H9 (cell line): ENCODE data around the gene BPIFB2. TPM values are rescaled to one million over a fixed set of nuclear protein-coding genes. Genes with fewer than 3 reads are reported as not detected.

Experiments
- DNase-seq: peaks from one replicate; pipeline ENCODE4 v3.0.0-alpha.2; 2017
- H2AFZ ChIP-seq: one replicate; pipeline ENCODE4 v1.6.1; 2013; ENCODE audit warnings: mild to moderate bottlenecking, low read length, control low read depth, moderate library complexity
- H2AK5ac ChIP-seq: 2 replicates; pipeline ENCODE4 v1.6.1; 2013; ENCODE audit warnings: low read length, control low read depth, mixed read lengths; ENCODE audit not compliant: insufficient read length
- H2BK120ac ChIP-seq: one replicate; pipeline ENCODE4 v1.6.1; 2013; ENCODE audit warnings: low read depth, mild to moderate bottlenecking, low read length, control low read depth, inconsistent platforms; ENCODE audit not compliant: poor library complexity, severe bottlenecking
- H2BK12ac ChIP-seq: 2 replicates; pipeline ENCODE4 v1.6.1; 2013; ENCODE audit warnings: low read length, control low read depth, mixed read lengths, low read depth; ENCODE audit not compliant: insufficient read length
- H2BK15ac ChIP-seq: 2 replicates; pipeline ENCODE4 v1.6.1; 2013; ENCODE audit warnings: low read depth, low read length, control low read depth
- H2BK20ac ChIP-seq: one replicate; pipeline ENCODE4 v1.6.1; 2013; ENCODE audit warnings: low read depth, mild to moderate bottlenecking, low read length, control low read depth, inconsistent platforms; ENCODE audit not compliant: poor library complexity, severe bottlenecking
- H2BK5ac ChIP-seq: 2 replicates; pipeline ENCODE4 v1.6.1; 2013; ENCODE audit warnings: low read length, control low read depth, mixed read lengths; ENCODE audit not compliant: insufficient read length
- H3K14ac ChIP-seq: 2 replicates; pipeline ENCODE4 v1.6.1; 2013; ENCODE audit warnings: low read length, control low read depth; ENCODE audit not compliant: insufficient read depth
- H3K18ac ChIP-seq: 2 replicates; pipeline ENCODE4 v1.6.1; 2013; ENCODE audit warnings: low read depth, mild to moderate bottlenecking, mixed read lengths, low read length, control low read depth; ENCODE audit not compliant: insufficient read length
- H3K23ac ChIP-seq: 2 replicates; pipeline ENCODE4 v1.6.1; 2013; ENCODE audit warnings: low read length, control low read depth, mixed read lengths, low read depth; ENCODE audit not compliant: insufficient read length
- H3K23me2 ChIP-seq: 2 replicates; pipeline ENCODE4 v1.6.1; 2013; ENCODE audit warnings: low read depth, mild to moderate bottlenecking, mixed read lengths, low read length, control low read depth; ENCODE audit not compliant: insufficient read length, poor library complexity, severe bottlenecking
- H3K27ac ChIP-seq: 2 replicates; pipeline ENCODE4 v1.5.1; 2013; ENCODE audit warnings: low read length, control low read depth, mixed read lengths, low read depth; ENCODE audit not compliant: insufficient read length
- H3K27me3 ChIP-seq: 2 replicates; pipeline ENCODE4 v1.6.1; 2013; ENCODE audit warnings: low read length, control low read depth, inconsistent platforms; ENCODE audit not compliant: insufficient read depth
- H3K4ac ChIP-seq: 2 replicates; pipeline ENCODE4 v1.6.1; 2013; ENCODE audit warnings: low read depth, mild to moderate bottlenecking, control low read depth, inconsistent platforms, low read length, moderate library complexity
- H3K4me1 ChIP-seq: 2 replicates; pipeline ENCODE4 v1.6.1; 2013; ENCODE audit warnings: low read length, control low read depth, inconsistent platforms; ENCODE audit not compliant: insufficient read depth
- H3K4me2 ChIP-seq: 2 replicates; pipeline ENCODE4 v1.6.1; 2013; ENCODE audit warnings: low read length, control low read depth, mixed read lengths; ENCODE audit not compliant: insufficient read length, insufficient read depth
- H3K56ac ChIP-seq: 2 replicates; pipeline ENCODE4 v1.6.1; 2013; ENCODE audit warnings: low read depth, mild to moderate bottlenecking, mixed read lengths, low read length, control low read depth; ENCODE audit not compliant: insufficient read length
- H3K79me1 ChIP-seq: 2 replicates; pipeline ENCODE4 v1.6.1; 2013; ENCODE audit warnings: low read depth, mild to moderate bottlenecking, moderate library complexity, low read length, control low read depth, inconsistent platforms; ENCODE audit not compliant: insufficient read depth, poor library complexity, severe bottlenecking
- H3K79me2 ChIP-seq: 2 replicates; pipeline ENCODE4 v1.6.1; 2013; ENCODE audit warnings: low read length, control low read depth, inconsistent platforms; ENCODE audit not compliant: insufficient read depth
- H3K9ac ChIP-seq: 2 replicates; pipeline ENCODE4 v1.6.1; 2013; ENCODE audit warnings: low read length, control low read depth, mixed read lengths; ENCODE audit not compliant: insufficient read length; ENCODE audit errors: extremely low read depth
- H3K9me3 ChIP-seq: one replicate; pipeline ENCODE4 v1.6.1; 2013; ENCODE audit warnings: low read depth, low read length, inconsistent platforms; ENCODE audit not compliant: control insufficient read depth
- H3T11ph ChIP-seq: one replicate; pipeline ENCODE4 v1.6.1; 2013; ENCODE audit warnings: mild to moderate bottlenecking, low read length, control low read depth, inconsistent platforms
- H4K20me1 ChIP-seq: one replicate; pipeline ENCODE4 v1.6.1; 2013; ENCODE audit not compliant: control insufficient read depth, insufficient read length, insufficient read depth
- H4K5ac ChIP-seq: 2 replicates; pipeline ENCODE4 v1.6.1; 2013; ENCODE audit warnings: low read depth, mild to moderate bottlenecking, mixed read lengths, low read length, control low read depth; ENCODE audit not compliant: insufficient read length
- H4K8ac ChIP-seq: replicated peaks from 2 replicates; pipeline ENCODE4 v1.6.1; 2013; ENCODE audit warnings: low read length, control low read depth, mixed read lengths, low read depth; ENCODE audit not compliant: insufficient read length
- H4K91ac ChIP-seq: 2 replicates; pipeline ENCODE4 v1.6.1; 2013; ENCODE audit warnings: low read depth, mild to moderate bottlenecking, moderate library complexity, mixed read lengths, low read length, control low read depth; ENCODE audit not compliant: insufficient read length
- H3K27ac Mint-ChIP-seq, 3 experiments: 2 replicates in 2 of 3; 3 replicates in 1 of 3; pipeline ENCODE4 v1.8.0; 2020 to 2021; ENCODE audit warnings: mixed read lengths in 3 of 3, mild to moderate bottlenecking in 1 of 3, moderate library complexity in 1 of 3
- H3K27me3 Mint-ChIP-seq: 2 replicates; pipeline ENCODE4 v1.8.0; 2021; ENCODE audit warnings: low read depth, mild to moderate bottlenecking, moderate library complexity, mixed read lengths
- H3K36me3 Mint-ChIP-seq, 3 experiments: 2 replicates in 2 of 3; 3 replicates in 1 of 3; pipeline ENCODE4 v1.8.0; 2020 to 2021; ENCODE audit warnings: low read depth in 3 of 3, mixed read lengths in 3 of 3; ENCODE audit not compliant: insufficient read depth in 1 of 3
- H3K4me1 Mint-ChIP-seq, 2 experiments: 2 replicates each; pipeline ENCODE4 v1.8.0; 2020; ENCODE audit warnings: mixed read lengths in 2 of 2
- H3K4me3 Mint-ChIP-seq, 2 experiments: 2 replicates in 1 of 2; 3 replicates in 1 of 2; pipeline ENCODE4 v1.8.0; 2020 to 2021; ENCODE audit warnings: mild to moderate bottlenecking in 2 of 2, mixed read lengths in 2 of 2, moderate library complexity in 1 of 2
- H3K9me3 Mint-ChIP-seq, 2 experiments: 2 replicates in 1 of 2; 3 replicates in 1 of 2; pipeline ENCODE4 v1.8.0; 2020; ENCODE audit warnings: mild to moderate bottlenecking in 2 of 2, mixed read lengths in 2 of 2, moderate library complexity in 1 of 2
- WGBS: extraction: QIAGEN DNeasy Blood & Tissue Kit; methylation state at CpG from one replicate; pipeline ENCODE4 v1.1.7; 2013; ENCODE audit warnings: missing lambda C conversion rate, low lambda C conversion rate, mixed read lengths; ENCODE audit not compliant: insufficient read length; ENCODE audit errors: extremely low coverage; 5-methylcytosine and 5-hydroxymethylcytosine counted together
- total RNA-seq: library from RNA; stranded (reverse); gene quantifications from 2 replicates; pipeline ENCODE4 v1.2.1, GENCODE V29; 2021
- TF ChIP-seq, protein P1 (sequence below): fragments of 200-600 bp; sonication (generic); conservative IDR thresholded peaks from 3 replicates; pipeline ENCODE4 v1.8.0; 2021; ENCODE audit warnings: antibody characterized with exemption, mild to moderate bottlenecking

BPIFB2 gene
- total RNA-seq, 1 experiment from 2014 or later = not detected

DNA sequence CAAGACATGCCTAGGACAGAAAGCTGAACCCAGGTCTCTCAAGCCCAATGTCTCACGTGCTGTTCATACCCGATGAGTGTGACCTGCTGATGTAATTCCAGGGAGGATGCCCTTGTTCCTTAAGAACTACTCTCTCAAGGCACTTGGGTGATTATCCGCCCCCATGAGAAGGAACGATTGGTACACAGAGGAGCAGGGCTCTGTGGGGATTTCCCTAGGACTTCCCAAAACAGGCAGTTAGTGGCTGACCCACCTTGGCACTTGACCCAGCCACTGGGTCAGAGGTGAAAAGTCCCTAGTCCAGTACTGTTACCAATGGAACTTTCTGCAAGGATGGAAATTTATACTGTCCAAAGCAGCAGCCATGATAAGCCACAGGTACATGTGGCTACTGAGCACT lies 14.8 kb downstream of the BPIFB2 start:
- no peaks in the 10 kb centered on the region for H3K9me3 Mint-ChIP-seq
- TF ChIP-seq, protein P1, sequence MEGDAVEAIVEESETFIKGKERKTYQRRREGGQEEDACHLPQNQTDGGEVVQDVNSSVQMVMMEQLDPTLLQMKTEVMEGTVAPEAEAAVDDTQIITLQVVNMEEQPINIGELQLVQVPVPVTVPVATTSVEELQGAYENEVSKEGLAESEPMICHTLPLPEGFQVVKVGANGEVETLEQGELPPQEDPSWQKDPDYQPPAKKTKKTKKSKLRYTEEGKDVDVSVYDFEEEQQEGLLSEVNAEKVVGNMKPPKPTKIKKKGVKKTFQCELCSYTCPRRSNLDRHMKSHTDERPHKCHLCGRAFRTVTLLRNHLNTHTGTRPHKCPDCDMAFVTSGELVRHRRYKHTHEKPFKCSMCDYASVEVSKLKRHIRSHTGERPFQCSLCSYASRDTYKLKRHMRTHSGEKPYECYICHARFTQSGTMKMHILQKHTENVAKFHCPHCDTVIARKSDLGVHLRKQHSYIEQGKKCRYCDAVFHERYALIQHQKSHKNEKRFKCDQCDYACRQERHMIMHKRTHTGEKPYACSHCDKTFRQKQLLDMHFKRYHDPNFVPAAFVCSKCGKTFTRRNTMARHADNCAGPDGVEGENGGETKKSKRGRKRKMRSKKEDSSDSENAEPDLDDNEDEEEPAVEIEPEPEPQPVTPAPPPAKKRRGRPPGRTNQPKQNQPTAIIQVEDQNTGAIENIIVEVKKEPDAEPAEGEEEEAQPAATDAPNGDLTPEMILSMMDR = no peak
- no peaks in the 10 kb centered on the region for H3K27me3 ChIP-seq

More for the DNA sequence above, 14.8 kb downstream of the BPIFB2 start:
- Histone ChIP-seq H4K5ac (no peak overlapping the region), H3T11ph (no peak overlapping the region), H3K23ac (no peak overlapping the region), H4K91ac (no peak overlapping the region), H3K79me1 (no peaks in the 10 kb centered on the region), H3K23me2 (no peaks in the 10 kb centered on the region), H3K27ac (no peak overlapping the region), H2BK12ac (no peak overlapping the region), H2AK5ac (no peak overlapping the region), H3K56ac (no peak overlapping the region), H3K4ac (no peak overlapping the region), H2BK5ac (no peak overlapping the region), H2BK15ac (no peak overlapping the region), H2BK120ac (no peak overlapping the region), H3K14ac (no peak overlapping the region), H4K20me1 (no peaks in the 10 kb centered on the region), H3K9ac (no peak overlapping the region), H2BK20ac (no peak overlapping the region), H3K18ac (no peak overlapping the region), H4K8ac (no peak overlapping the region), H3K9me3 (no peaks in the 10 kb centered on the region), H3K4me1 (no peaks in the 10 kb centered on the region), H3K4me2 (no peak overlapping the region), H3K79me2 (no peaks in the 10 kb centered on the region), H2AFZ (no peak overlapping the region)
- H3K4me3 Mint-ChIP-seq = no peak overlapping the region
- DNase-seq = no peak
- peaks cover 7% of the 10 kb centered on the region for H3K27me3 Mint-ChIP-seq
- H3K4me1 Mint-ChIP-seq = peaks cover 2 to 3% of the 10 kb centered on the region in 2 experiments; a peak in 3 of 4 replicates
- no peaks in the 10 kb centered on the region for H3K36me3 Mint-ChIP-seq
- no peak overlapping the region for H3K27ac Mint-ChIP-seq
- no CpG with 5 or more reads among the region's 4 CpGs for WGBS
